Measurements from ENCODE around the gene CNTN4. TPM values are rescaled to one million over a fixed set of nuclear protein-coding genes. Genes with fewer than 3 reads are reported as not detected.

Gene CNTN4
- total RNA-seq, 1 experiment from 2014 or later: 1.8 TPM

- DNase-seq (ENCODE audit: low read depth): no peak
- in situ Hi-C loops (cut with HindIII; ENCODE audit: low pct_unique_long_range_greater_than_20kb, low sequenced_read_pairs): no loop called here
These were observed 137.5 kb downstream of the CNTN4 start for GRCh38 chr3:2236203-2236602.

- in situ Hi-C loops (cut with HindIII; ENCODE audit: low pct_unique_long_range_greater_than_20kb, low sequenced_read_pairs): no loop called here
- no peak for DNase-seq (ENCODE audit: low read depth)
These were observed 145.5 kb downstream of the CNTN4 start for GRCh38 chr3:2244137-2244536.

DNA sequence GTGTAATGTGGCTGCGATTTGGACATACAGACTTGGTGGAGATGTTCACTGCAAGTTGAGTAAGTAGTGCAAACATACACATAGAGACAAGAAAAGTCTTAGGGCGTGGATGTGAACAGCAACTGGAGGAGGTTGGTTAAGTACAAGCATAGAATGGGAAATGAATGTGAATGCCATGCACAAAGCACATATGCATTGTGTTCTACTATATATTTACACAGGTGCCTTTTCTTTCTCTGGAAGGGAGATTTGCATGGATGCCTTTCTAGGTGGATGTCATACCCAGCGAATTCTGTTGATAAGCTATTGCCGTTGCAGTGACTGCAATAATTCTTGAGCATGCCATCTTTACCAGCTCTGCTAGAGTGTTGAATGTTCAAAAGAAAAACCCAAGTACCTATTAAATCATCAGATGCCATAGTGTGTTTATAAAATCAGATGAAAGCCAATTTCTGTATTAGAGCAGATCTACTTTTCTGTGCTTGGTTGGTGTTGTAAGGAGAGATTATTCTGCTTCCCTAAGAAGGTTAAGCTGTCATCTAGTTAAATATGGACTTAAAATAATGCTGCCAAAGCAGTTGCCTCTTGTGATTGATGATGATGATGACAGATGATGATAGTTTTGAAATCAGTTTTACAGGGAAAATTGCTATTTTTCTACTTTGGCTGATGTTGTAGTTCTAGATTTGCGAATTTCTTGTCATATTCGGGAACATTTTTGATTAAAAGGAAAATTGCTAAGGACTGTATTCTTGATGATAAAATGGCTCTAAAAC is 148.4 kb downstream of the CNTN4 start:
- in situ Hi-C loops (cut with HindIII; ENCODE audit: low pct_unique_long_range_greater_than_20kb, low sequenced_read_pairs): no loop called here
- DNase-seq (ENCODE audit: low read depth): no peak

- in situ Hi-C loops (cut with HindIII; ENCODE audit: low pct_unique_long_range_greater_than_20kb, low sequenced_read_pairs): no loop called here
- no peak for DNase-seq (ENCODE audit: low read depth)
These were observed 149.2 kb downstream of the CNTN4 start for GRCh38 chr3:2247831-2248230.

DNA sequence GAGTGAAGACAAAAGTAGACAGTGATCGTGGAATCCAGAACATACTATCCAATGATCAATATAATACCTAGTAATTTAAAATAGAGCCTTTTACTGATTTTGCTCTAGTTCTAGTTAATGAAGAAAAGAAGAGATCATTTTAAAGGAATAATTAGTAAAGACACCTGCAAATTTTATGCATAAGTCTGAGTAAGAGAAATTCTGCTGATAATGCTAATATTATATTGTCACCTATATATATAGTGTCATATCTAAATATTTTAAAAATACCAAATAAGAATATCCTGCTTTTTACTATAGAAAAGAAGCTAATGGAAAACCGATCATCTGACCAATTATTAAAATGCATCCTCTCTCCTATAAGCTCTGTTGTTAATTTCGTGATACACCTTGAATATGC is 152.1 kb downstream of the CNTN4 start:
- in situ Hi-C loops (cut with HindIII; ENCODE audit: low pct_unique_long_range_greater_than_20kb, low sequenced_read_pairs): no loop called here
- DNase-seq (ENCODE audit: low read depth): no peak

GRCh38 chr3:2261747-2262146 is 163.1 kb downstream of the CNTN4 start:
- in situ Hi-C loops (cut with HindIII; ENCODE audit: low pct_unique_long_range_greater_than_20kb, low sequenced_read_pairs): no loop called here

GRCh38 chr3:2262204-2262603 is 163.5 kb downstream of the CNTN4 start:
- in situ Hi-C loops (cut with HindIII; ENCODE audit: low pct_unique_long_range_greater_than_20kb, low sequenced_read_pairs): no loop called here
- DNase-seq (ENCODE audit: low read depth): no peak

More at GRCh38 chr3:2261747-2262146, 163.1 kb downstream of the CNTN4 start:
- no peak for DNase-seq (ENCODE audit: low read depth)

GRCh38 chr3:2266606-2267005 is 167.9 kb downstream of the CNTN4 start:
- in situ Hi-C loops (cut with HindIII; ENCODE audit: low pct_unique_long_range_greater_than_20kb, low sequenced_read_pairs): no loop called here

DNA sequence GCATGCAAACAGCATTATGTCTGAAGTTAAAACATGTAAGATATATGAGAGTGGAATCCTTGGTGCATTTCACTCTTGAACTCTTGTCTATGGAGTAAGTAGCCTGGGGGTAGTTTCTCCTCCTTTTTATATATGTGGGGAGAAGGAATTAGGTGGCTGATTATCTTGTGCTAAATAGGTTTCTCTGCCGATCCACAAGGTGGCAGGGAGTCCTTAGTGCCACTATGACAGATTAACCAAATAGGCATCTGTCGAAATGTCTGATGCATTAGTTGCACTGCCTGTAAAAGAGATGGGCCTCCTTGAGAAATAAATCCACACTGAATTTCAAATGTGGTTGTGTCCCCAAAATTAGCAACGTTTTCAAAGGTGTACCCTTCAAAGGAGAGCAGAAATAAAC is 170.1 kb downstream of the CNTN4 start:
- in situ Hi-C loops (cut with HindIII; ENCODE audit: low pct_unique_long_range_greater_than_20kb, low sequenced_read_pairs): no loop called here
- DNase-seq (ENCODE audit: low read depth): no peak

More at GRCh38 chr3:2266606-2267005, 167.9 kb downstream of the CNTN4 start:
- no peak for DNase-seq (ENCODE audit: low read depth)

DNA sequence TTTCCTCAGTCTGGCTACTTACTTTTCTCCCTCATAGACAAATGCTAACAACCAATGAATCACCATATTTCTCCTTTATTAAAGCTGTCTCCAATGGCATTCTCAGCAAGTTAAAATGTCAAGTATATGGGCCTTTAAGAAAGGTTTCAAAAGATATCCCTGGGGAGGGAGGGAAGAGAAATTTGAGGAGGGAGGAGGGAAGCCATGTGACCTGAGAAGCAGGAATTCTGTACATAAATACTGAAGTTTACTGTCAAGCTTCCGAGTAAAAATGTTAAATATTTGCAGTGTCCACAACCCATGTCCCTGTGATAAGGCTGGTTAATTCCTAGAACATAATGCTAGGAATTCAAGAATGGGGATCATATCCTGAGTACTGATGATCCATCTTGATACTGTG is 175.9 kb downstream of the CNTN4 start:
- in situ Hi-C loops (cut with HindIII; ENCODE audit: low pct_unique_long_range_greater_than_20kb, low sequenced_read_pairs): no loop called here
- DNase-seq (ENCODE audit: low read depth): peak; percentile 4

DNA sequence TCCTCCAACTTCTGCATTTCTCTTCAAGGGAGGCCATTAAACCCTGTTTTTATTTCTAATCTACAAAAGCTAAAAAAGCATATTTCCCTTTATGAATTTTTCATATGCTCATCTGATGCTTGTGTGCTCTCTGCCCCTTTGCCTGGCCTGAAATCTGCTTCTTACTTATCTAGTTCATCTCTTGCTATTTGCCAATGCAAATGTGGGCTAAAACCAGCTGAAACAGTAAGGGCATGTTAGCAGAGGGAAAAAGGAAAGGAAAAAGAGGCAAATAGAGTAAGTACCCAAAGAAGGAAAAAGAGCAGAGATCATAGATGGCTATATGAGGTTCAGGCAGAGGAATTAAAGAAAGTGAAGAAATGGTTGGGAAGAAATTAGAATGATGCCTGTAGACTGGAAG is 185.2 kb downstream of the CNTN4 start:
- in situ Hi-C loops (cut with HindIII; ENCODE audit: low pct_unique_long_range_greater_than_20kb, low sequenced_read_pairs): no loop called here
- no peak for DNase-seq (ENCODE audit: low read depth)

GRCh38 chr3:2300938-2301337 is 202.3 kb downstream of the CNTN4 start:
- no peak for DNase-seq (ENCODE audit: low read depth)
- in situ Hi-C loops (cut with HindIII; ENCODE audit: low pct_unique_long_range_greater_than_20kb, low sequenced_read_pairs): no loop called here

DNA sequence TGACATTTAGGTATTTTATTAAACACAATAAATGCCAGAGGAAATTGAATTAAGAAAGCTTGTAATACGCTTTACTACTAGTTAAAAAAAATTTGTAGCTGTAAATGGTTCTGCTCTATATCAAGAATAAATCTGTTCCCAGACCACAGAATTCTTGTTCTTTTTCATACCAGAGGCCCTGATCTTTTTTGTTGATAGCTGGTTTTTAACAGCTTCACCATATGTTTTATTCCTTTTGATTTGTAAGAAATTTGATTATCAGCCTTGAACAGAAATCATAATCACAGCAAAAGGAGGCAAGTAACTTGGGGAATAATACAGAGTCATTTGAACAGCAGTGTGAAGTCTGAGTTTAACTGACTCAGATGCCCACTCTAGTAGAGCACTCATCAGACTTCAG is 202.7 kb downstream of the CNTN4 start:
- in situ Hi-C loops (cut with HindIII; ENCODE audit: low pct_unique_long_range_greater_than_20kb, low sequenced_read_pairs): no loop called here
- DNase-seq (ENCODE audit: low read depth): no peak

DNA sequence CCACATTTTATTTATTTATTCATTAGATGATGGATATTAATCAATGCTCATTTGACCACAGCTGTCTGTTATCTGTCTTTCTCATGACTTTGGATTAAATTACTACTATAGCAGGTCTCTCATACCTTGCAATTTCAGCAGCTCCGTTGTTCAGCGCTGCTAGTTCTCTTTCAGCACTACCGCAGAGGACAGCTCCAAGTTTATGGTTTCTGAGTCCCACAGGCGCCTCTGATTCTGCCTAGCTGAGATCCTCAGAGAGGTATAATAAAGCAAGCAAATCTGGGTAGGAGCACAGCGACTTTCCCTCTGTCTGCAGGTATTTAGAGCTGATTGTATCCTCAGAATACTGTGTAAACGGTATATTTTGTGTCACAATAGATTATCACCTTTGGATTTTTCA is 204.9 kb downstream of the CNTN4 start:
- in situ Hi-C loops (cut with HindIII; ENCODE audit: low pct_unique_long_range_greater_than_20kb, low sequenced_read_pairs): no loop called here
- peak; percentile 16 for DNase-seq (ENCODE audit: low read depth)

DNA sequence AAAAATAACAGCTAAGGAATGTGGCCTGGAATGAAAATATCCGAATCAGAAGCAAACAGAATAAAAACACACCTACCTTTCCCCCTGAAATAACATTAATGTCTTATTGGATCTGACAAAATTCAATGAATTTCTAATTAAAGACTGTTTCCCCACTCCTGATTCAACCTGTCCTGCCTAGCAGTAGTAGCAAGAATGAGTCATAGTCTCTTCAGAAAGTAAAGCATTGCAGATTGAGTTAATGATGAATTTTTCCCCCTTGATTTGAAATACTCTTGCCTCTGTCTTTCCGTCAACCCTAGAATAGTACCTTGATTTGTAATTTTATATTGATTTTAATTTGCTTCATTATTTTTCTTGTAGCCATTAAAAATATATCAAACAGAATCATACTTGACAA is 212.4 kb downstream of the CNTN4 start:
- no peak for DNase-seq (ENCODE audit: low read depth)

GRCh38 chr3:2317521-2317920 is 218.9 kb downstream of the CNTN4 start:
- in situ Hi-C loops (cut with HindIII; ENCODE audit: low pct_unique_long_range_greater_than_20kb, low sequenced_read_pairs): no loop called here
- DNase-seq (ENCODE audit: low read depth): no peak

More for the DNA sequence above, 212.4 kb downstream of the CNTN4 start:
- in situ Hi-C loops (cut with HindIII; ENCODE audit: low pct_unique_long_range_greater_than_20kb, low sequenced_read_pairs): no loop called here

- no peak for DNase-seq (ENCODE audit: low read depth)
- in situ Hi-C loops (cut with HindIII; ENCODE audit: low pct_unique_long_range_greater_than_20kb, low sequenced_read_pairs): no loop called here
These were observed 236.3 kb downstream of the CNTN4 start for GRCh38 chr3:2334921-2335320.

GRCh38 chr3:2343031-2343682 is 244.5 kb downstream of the CNTN4 start:
- in situ Hi-C loops (cut with HindIII; ENCODE audit: low pct_unique_long_range_greater_than_20kb, low sequenced_read_pairs): no loop called here
- DNase-seq (ENCODE audit: low read depth): peak; percentile 9

DNA sequence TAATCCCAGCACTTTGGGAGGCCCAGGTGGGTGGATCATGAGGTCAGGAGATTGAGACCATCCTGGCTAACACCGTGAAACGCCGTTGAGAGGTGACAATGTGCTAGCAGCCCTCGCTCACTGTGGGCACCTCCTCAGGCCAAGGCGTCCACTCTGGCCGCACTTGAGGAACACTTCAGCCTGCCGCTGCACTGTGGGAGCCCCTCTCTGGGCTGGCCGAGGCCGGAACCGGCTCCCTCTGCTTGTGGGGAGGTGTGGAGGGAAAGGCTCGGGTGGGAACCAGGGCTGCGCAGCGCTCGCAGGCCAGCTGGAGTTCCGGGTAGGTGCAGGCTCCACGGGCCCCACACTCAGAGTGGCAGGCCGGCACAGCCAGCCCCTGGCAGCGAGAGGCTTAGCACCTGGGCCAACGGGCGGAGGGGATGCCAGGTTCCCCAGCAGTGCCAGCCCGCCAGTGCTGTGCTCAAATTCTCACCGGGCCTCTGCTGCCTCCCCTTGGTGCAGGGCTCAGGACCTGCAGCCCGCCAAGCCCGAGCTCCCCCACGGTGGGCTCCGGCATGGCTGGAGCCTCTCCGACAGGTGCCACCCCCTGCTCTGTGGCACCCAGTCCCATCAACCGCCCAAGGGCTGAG is 253.6 kb downstream of the CNTN4 start:
- in situ Hi-C loops (cut with HindIII; ENCODE audit: low pct_unique_long_range_greater_than_20kb, low sequenced_read_pairs): no loop called here
- DNase-seq (ENCODE audit: low read depth): no peak

Data from Caki2 (cell line).